Skin of body (tissue), 2 donors: ENCODE measurements around the gene PTMA. TPM values are rescaled to one million over a fixed set of nuclear protein-coding genes. Genes with fewer than 3 reads are reported as not detected.
"Not testable (repeated sequence)": the region's sequence is repeated elsewhere in the genome, so short reads cannot be mapped to it uniquely, and the experiment has no call there.

ENCODE experiments used
- DNase-seq: peaks from one replicate; lab custom pipeline; 2025; lab: John Stamatoyannopoulos, UW
- total RNA-seq: library from RNA; depleted of rRNA; stranded (reverse); fragments of >200 nt; gene quantifications from one replicate; pipeline ENCODE4 v1.2.3, GENCODE V29; 2014

Gene PTMA
- total RNA-seq, 1 donor from 2014 or later: 634 TPM

DNA sequence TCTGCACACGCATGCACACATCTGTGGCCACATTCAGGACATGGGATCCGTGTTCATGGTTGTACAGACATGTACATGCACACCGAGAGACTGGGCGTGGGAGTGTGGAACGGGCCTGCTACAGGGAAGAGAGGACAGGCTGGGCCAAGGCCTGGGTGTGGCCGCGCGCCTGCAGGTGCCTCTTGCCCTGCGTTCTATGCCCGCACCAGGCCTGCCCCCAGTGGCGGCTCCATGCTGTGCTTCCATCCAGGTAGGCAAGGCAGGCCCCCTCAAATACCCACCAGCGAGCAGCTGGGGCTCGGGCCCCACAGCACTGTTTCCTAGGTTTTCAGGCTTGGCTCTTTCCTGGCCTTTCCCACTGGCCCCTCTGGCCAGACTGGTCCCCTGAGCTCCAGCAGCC, 15.5 kb upstream of the PTMA start:
- no peak for DNase-seq

DNA sequence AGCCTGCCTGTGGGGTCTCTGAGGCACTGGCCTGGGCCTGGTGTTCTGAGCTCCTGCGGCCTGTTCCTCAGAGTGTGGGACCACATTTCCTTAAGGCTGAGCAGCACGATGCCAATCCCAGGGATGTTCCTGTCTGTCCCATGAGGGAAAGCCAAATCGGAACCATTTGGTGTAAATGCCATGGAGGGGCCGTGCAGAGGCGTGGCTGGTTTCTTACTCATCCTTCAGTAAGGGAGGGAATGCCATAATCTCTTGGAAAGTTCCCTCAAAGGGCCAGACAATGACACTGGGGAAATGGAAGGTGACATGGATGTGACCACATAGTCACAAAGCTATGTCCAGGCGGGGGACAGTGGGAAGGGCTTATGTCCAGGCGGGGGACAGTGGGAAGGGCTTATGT, 14.4 kb upstream of the PTMA start:
- DNase-seq: no peak

DNA sequence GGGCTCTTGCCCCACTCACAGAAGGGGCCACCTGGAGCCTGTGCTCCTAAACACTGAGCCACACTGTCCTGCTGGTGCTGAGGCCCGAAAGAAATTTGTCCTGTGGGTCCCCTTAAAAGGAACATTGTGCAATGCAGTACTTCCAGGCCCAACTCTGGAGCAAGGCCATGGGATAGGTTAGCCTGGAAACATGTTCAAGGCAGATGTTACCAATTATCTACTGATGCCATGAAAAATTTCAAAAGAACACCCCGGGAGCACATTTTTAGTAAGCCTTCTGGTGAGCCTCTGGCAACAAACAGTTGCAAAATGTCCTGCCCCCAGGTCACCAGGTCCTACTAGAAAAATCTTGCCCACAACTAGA, 12.3 kb upstream of the PTMA start:
- no peak for DNase-seq

DNA sequence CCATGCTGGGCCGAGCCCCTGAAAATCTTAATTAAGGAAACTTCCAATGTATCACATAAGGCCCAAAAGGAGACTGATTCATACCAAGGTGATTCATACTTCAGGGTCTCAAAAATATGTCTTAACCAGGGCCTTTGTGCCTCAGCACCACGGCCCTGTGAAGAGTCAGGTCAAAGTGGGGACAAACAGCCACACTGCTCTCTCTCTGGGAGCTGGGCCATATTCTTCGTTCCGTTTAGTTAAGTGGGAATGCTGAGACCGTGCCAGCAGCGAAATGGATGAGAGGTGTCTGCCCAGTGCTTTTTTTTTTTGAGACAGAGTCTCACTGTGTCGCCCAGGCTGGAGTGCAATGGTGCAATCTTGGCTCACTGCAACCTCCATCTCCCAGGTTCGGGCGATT, 9.3 kb upstream of the PTMA start:
- no peak for DNase-seq

DNA sequence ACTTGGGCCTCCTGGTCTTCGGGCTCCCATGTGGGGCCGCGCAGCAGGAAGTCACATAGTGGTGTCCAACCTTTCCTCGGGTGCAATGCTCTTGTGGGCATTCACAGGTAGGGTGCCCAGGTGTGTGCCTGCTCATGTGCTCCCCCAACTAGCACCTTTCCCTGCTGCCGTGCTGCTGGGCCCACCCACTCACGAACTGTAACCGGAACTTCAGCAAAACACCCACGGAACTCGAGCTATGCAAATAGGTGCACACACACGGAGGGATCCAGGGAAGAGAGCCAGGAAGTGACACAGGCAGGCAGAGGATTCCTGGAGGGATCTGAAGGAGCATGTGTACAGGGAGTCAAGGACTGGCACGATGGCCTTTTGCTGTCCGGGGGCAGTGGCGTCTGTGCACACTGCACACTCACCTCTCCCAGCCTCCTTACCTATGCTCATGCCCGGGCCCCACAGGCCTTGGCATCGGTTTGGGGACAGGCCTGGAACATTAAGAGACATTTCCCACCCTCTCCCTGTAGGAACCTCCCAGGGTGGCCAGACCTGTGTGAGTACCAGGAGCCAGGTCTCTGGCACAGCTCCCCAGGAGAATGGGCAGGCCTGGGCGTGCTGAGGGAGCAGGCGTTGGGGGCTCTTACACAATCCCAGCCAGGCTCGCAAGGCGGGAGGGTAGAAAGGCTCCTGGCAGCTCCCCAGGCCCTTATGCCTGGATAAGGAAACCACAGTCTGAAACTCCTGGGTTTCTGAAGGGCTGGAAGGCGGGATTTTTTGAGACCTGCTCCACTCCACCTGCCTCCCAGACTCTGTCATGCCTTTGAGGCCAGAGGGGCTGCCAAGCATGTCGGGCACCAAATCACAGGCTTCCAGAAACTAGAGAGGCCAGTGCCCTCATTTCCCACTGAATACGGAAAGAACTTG, 6.6 kb upstream of the PTMA start:
- no peak for DNase-seq

DNA sequence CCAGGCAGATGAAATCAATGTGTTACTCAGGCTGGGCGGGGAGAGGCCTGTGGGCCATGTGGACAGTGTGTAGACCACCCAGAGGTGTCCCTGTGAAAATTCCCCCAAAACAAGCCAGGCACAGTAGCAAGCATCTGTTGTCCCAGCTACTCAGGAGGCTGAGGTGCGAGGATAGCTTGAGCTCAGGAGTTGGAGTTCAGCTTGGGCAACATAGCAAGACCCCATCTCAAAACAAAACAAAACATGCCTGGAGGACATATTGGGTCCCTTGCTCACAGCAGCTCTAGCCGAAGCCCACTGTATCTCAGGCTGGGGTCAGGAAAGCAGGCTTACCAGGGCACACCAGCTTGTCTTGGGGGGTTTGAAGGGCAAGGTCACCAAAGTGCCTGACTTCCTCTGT, 4.3 kb upstream of the PTMA start:
- DNase-seq: no peak

DNA sequence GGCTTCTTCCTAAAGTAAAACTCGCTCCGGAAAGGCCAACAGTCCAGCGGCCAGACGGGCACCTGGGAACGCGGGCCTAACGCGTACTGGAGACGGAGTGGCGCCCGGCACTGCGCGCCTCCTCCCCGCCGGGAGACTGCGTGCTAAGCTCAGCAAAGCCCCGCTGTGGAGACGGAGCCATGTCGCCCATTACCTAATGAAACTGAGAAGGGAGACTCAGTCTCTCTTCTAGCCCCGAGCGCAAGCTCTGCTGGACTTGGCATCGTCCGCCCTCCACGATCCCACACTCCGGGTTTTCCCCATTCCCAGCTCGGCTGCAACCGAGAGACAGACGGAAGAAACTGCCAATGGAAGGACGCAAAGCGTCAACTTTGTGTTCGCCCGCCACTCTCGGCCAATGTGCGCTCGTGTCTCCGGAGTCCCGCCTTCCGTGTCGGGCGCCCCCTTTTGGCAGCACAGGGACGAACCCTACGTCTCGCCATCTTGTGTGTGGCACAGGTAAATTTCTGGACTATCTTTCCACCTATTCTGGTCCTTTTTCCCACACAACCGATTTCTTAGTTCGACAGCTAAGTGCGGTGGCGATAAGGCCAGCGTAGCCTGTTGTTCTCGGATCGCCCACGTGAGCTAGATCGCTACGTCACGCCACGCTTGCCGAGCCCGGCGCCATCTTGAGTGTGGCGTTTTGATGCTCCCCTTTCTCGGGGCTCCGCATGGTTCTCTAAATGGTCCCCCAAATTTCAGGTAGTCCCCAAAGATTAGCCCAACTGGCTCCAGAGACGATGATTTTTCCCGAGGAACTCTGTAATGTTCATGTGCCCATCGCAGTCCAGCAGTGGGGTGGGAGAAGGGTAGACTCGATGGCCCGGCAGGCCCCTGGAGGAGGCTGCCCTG, 1.3 kb upstream of the PTMA start:
- DNase-seq: peak; percentile 100

DNA sequence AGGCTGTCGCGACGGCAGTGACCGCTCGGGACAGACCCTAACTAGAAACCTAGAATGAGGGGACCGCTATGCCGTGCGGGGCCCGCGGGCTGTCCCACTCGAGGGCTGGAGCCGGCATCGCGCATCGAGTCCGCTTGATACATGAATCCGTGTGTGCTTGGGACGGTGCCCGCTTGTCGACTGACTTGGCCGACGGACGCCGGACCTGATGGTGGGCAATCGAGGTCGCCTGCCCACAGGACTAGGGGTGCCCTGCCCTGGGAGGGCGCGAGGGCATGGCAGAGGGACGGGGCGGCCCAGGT, 749 bp upstream of the PTMA start:
- peak; percentile 71 for DNase-seq

DNA sequence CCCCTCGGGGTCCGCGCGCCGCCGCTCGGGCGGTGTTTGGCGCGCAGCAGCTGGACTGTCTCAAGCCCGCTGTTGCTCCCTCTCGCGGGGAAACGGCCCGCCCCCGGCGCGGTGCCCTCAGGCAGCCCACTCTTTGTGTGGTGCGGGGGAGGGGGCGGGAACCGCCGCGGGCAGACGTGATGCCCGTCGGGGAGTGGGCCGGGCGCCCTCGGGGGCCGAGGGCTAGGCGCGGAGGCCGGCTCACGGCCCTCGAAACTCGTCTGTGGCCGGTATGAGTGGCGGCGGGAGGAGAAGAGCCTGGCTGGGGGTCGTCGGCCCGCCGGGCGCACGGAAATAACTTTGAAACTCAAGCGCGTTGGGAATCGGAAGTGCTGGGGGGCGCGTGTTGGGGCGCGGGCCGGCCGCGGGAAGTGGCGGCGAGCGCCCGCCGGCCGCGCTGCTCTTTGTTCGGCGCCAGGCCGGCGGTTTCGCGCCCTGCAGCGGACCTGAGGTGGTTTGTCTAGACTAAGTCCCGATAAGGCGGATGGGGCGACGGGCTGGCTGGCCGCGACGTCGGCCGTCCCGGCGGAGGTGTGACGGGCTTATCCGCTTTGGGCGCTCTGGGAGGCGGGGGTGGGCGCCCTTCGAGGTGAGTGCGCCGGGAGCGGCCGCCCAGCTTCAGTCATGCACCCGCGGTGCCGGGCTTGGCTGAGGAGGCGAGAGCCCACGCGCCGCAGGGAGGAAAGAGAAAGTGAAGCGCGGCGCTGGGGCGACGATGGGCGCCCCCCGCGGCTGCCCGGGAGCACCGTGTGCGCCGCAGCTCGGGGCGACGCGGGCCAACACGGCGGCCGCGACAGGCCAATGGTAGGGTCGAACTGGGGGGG, 679 bp downstream of the PTMA start:
- DNase-seq: no peak

DNA sequence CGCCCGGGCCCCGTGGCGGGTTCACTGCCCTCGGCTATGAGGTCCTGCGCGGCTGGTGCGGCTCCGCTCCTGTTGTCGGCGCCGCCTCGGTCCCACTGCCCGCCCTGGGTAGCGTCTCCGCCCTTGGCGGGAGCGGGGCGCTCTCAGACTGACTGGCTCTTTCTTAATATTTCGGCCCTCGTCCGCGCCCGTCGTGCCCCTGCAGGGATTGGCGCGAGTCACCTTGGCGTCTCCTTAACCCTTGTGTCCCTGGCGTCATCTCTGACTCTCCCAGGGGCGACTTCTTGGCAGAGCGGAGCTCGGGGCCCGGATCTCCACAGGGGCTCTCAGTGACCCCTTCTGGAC, 1.3 kb downstream of the PTMA start:
- no peak for DNase-seq

DNA sequence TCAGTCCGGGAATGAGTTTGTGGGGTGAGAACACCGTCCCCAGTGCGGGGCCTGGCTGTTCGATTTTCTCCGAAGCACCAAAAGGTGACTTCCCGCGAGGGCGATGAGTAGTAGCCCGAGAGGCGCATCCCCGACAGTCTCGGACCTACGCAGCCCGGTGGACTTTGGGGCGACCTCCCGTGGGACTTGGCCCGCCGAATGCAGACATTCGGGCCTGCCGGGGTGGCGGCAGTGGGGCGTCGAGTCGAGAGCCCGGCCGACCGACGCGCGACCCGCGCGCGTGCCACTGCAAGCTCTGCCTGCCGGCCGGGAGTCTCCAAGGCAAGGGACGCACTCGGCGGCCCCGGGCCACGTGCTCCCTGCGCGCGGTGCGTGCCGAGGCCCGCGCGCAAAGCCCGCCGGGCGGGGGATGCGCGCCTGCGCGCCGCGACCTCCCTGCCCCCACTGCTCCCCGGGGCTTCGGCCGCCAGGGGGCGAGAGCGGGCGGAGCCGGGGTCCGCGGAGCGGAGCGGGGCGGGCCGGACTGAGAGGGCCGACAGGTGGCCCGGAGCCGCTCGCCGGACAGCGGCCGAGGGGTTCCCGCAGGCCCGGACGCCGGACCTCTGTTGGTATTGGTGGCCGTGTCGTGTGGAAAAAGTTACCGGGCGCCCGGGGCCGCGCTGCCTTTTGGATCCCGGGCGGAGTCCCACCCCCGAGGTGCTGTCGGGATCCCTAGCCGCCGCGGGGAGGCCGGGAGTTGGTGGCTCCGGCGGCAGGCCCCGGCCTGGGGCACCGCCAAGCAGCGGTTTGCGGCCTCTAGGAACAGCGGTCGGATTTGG, 1.9 kb downstream of the PTMA start:
- peak; percentile 83 for DNase-seq

DNA sequence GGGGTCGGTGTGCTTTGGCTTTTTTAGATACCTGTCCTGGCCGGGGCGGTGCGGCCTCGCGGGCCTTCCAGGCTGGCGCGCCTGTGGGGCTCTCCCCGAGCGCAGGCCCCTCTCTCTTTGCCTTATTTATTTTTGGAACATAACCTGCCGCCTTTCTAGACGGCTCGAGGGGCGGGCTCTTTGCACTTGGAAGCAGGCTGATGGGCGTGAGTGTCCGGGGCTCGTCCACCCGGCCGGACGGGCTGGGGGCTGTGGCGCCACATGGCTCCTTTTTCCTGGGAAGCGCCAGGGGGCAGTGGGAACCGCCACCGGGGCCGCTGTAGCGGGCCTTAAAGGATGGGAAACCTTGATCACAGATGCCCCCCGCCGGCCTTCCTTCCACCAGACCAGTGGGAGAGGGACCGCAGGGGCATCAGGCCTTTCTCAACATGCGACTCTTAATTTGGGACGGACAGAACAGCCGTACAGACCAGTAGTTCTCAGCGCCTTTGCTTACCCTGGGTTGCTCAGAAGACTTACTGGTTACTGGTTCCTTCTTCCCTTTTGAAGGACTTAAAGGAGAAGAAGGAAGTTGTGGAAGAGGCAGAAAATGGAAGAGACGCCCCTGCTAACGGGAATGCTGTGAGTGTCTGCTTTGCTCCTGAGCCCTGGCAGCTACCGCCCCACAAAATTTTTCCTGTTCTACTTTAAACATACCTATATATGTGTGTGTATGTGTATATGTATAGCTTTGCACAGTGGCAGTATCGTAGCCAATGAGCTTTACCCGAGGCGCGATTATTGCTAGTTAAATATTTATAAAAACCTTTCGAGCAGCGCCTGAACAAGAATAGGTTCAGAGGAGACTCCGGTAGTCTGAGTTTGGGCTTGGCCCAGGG, 2.7 kb downstream of the PTMA start:
- no peak for DNase-seq

DNA sequence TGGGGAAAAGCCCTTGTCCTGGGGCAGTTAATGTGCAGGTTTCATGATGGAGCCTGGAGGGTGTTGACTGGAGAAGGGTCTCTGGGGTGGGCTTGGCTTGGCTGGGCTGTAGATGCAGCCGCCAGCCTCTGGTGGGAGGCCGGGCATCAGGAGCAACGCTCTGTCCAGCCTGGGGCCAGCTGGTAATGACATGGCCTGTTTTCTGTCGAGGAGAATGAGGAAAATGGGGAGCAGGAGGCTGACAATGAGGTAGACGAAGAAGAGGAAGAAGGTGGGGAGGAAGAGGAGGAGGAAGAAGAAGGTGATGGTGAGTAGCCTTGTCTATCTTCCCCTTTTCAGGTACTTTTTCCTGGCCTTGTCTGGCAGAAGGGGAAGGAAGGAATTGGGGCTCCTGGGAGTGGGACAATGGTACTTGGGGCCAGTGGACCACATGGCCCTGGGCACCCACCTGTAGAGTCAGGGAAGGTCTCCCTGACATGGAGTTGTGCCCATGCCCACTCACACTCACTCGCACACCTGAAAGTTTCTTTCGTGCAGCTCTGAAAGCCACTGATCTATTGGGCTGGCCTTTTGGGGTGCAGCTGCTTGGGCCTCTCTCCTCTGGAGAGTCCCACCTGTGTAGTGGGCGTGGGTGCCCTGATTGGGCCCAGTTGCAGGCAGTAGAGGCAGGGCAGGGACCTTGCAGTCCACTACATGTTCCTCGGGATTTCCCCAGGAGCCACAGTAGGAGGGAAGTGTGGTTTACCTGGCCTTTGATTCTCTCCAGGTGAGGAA, 3.5 kb downstream of the PTMA start:
- DNase-seq: no peak

DNA sequence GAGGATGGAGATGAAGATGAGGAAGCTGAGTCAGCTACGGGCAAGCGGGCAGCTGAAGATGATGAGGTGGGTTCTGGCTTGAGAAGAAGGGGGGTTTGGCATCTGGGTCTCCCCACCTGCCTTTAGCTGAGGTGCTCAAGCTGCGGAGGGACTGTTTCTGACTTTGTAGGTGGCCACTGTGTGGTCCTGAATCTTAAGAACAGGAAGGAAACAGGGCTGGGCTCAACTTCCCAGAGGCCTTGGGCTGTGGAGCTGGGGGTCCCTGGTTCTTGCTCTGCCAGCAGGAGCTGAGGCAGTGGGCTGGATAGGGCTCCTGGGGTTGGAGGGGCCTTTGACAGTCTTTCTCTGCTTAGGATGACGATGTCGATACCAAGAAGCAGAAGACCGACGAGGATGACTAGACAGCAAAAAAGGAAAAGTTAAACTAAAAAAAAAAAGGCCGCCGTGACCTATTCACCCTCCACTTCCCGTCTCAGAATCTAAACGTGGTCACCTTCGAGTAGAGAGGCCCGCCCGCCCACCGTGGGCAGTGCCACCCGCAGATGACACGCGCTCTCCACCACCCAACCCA, 4.2 kb downstream of the PTMA start:
- DNase-seq: not testable (repeated sequence)

DNA sequence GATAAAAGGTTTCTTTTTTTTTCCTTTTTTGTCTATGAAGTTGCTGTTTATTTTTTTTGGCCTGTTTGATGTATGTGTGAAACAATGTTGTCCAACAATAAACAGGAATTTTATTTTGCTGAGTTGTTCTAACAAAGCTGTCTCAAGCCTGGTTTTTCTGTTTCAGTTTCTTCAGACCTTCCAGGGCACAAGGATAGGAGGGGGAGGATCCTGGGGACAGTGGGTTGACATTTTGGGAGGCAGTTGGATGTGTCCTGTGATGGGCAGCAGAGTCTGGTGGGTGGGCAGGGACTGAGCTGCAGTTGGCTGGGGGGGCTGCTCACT, 5.0 kb downstream of the PTMA start:
- DNase-seq: not testable (repeated sequence)

DNA sequence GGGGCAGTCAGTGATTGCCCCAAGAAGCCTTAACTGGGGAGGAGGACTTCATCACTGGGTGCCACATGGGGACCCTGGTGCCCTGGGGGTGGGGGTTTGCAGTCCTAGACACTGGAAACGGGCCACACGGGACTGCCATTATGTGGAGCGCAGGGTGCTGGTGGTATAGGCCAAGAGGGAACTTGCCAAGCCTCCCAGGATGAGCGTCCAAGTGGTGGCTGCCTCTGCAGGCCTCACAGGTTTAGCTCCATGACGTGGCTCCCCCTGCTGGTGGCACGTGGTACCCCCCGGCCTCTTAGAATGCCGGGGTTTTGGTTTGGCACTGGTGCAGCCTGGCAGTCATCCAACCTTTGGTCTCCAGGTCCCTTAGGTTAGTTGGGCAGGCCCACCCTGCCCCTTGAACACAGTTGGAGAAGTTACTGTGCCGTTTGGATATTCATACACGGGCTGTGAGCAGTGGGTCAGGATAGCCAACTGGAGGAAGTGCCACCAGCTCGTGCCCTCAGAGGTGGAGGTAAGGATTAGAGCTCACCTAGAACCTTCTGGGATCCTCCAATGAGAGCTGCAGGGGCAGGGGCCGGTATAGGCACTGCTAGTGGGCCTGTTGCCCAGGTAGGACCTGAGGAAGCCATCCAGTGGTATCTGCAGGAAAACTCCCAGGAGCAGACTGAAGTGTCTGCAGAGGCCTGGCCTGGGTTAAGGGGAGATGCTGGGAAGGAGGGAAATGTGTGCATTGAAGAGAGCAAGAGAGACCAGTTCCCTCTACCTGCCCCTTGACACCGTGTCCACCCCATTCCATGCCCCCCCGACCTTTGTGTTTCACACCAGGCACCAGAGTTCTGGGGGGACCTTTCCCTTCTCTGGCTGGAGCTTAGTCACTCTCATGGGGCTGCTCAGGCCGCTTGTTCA, 5.7 kb downstream of the PTMA start:
- peak; percentile 64 for DNase-seq

DNA sequence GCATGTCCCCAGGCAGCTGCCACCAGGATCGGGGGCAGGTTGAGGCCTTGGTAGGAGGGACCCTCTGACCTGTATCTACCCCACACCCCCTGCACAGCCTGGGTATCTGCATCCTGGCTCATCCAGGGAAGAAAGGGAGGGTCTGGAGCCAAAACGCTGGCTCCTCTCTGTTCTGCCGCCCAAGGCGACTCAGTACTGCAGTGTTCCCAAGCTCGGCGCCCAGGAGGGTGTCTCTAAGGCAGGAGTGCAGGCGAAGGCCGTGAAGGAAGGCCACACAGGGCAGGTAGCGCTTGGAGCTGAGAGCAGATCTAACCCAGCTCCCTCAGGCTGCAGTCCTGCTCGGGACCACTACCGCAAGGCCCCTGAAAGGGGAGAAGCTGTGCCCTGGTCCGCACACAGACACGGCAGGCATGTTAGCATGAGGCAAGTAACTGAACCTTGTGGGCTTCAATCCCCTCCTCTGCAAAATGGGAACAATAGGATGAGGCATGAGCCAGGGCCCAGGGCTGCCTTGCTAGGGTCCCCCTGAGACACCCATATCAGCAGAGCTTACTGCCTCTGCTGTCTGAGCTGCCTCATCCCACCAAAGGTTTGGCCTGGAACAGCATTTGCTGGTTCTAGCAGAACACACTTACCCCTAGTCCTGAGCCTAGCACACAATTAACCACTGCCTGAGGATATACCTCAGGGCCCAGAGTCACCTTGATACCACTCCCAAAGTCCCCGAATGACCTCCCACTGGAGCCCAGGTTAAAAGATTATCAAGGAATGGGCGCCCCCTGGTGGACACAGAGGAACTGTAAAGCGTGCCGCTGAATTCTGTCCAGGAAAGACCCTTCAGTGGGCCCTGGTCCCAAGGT, 6.5 kb downstream of the PTMA start:
- DNase-seq: peak; percentile 18
